ENCODE measurements around the gene DNAH3.

Gene DNAH3

GRCh38 chr16:20905576-20905975, 245.1 kb downstream of the DNAH3 start:
- no peak overlapping the region for H3K4me3 ChIP-seq (ENCODE audit: low read depth, low read length)
- no peak for DNase-seq (ENCODE audit: low read depth)
- TF ChIP-seq POLR2A (IDR thresholded peaks at IDR 0.05; ENCODE audit: extremely low read depth, insufficient read length) (no peak), CTCF (IDR thresholded peaks at IDR 0.05; ENCODE audit: low read depth, low read length) (no peak), MYC (IDR thresholded peaks at IDR 0.05; ENCODE audit: low read depth, low read length) (no peak)
- TF ChIP-seq, protein P1, sequence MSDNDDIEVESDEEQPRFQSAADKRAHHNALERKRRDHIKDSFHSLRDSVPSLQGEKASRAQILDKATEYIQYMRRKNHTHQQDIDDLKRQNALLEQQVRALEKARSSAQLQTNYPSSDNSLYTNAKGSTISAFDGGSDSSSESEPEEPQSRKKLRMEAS (IDR thresholded peaks at IDR 0.05; ENCODE audit: low read depth, low read length): no peak

- peak overlapping the region; percentile 84 for H3K4me3 ChIP-seq (ENCODE audit: low read depth, low read length)
- TF ChIP-seq, protein P1 (IDR thresholded peaks at IDR 0.05; ENCODE audit: low read depth, low read length): 0 out of 2 replicates have a peak, but pooled peaks have one; percentile 38
- TF ChIP-seq CTCF (IDR thresholded peaks at IDR 0.05; ENCODE audit: low read depth, low read length) (no peak), POLR2A (IDR thresholded peaks at IDR 0.05; ENCODE audit: extremely low read depth, insufficient read length) (no peak), MYC (IDR thresholded peaks at IDR 0.05; ENCODE audit: low read depth, low read length) (peak; percentile 29)
- DNase-seq (ENCODE audit: low read depth): peak; percentile 93
Measured at GRCh38 chr16:20904507-20905081, 246.1 kb downstream of the DNAH3 start.

DNA sequence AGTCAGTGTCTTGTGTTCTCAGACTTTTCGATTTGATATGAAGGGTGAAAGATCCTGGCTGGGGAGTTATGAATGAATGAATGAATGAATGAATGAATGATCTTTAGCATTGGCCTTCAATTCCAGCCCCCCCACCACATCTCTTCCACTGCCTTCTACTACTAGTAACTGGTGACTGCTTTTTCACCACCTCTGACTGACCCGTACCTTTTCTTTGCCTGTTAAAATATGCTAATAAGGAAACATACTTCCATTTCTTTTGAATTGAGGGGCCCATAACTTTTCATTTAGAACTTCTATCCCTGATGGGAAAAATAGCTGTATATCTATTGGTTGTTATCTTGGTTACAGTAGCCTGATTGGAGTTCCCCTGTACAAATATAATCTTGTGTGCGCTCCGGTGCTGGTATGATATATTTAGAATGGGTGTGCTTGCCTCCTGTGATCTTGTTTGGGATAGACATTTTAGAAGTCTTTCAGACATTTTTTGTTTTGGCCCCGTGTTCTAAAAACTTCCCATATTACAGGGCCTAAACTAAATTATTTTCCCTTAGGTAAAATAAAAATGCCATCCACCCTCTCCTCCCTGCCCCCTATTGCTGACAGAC, 246.6 kb downstream of the DNAH3 start:
- H3K4me3 ChIP-seq (ENCODE audit: low read depth, low read length): peak overlapping the region; percentile 84

GRCh38 chr16:20903116-20903898, 247.3 kb downstream of the DNAH3 start:
- H3K4me3 ChIP-seq (ENCODE audit: low read depth, low read length): peak overlapping the region; percentile 84
- TF ChIP-seq MYC (IDR thresholded peaks at IDR 0.05; ENCODE audit: low read depth, low read length) (peak; percentile 63; the same call in 1 of the 2 replicates), CTCF (IDR thresholded peaks at IDR 0.05; ENCODE audit: low read depth, low read length) (no peak), POLR2A (IDR thresholded peaks at IDR 0.05; ENCODE audit: extremely low read depth, insufficient read length) (peak; percentile 18)
- TF ChIP-seq, protein P1 (IDR thresholded peaks at IDR 0.05; ENCODE audit: low read depth, low read length): peak; percentile 57
- peak; percentile 91 for DNase-seq (ENCODE audit: low read depth)

More for the DNA sequence above, 246.6 kb downstream of the DNAH3 start:
- no peak for DNase-seq (ENCODE audit: low read depth)
- TF ChIP-seq, protein P1 (IDR thresholded peaks at IDR 0.05; ENCODE audit: low read depth, low read length): no peak

DNA sequence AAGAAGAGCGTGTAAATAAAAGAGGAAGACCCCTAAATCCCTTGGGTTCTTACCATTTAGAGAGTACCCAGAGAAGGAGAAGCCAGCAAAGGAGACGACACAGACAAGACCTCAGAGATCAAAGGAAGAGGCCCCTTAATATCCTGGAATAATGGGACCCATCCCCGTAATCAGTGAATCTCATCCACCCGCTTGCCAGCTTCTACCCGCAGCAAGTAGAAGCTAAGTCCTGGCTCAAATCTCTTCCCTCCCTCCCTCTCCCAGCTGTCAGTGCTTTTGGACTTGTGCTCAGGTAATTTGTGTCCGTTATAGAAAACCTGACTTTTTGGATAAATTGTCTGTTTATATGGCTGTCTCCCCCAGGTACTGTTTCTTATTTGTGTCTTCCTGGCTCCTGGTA, 248.2 kb downstream of the DNAH3 start:
- H3K4me3 ChIP-seq (ENCODE audit: low read depth, low read length): peak overlapping the region; percentile 84
- no peak for DNase-seq (ENCODE audit: low read depth)
- no peak for TF ChIP-seq CTCF (IDR thresholded peaks at IDR 0.05; ENCODE audit: low read depth, low read length)

DNA sequence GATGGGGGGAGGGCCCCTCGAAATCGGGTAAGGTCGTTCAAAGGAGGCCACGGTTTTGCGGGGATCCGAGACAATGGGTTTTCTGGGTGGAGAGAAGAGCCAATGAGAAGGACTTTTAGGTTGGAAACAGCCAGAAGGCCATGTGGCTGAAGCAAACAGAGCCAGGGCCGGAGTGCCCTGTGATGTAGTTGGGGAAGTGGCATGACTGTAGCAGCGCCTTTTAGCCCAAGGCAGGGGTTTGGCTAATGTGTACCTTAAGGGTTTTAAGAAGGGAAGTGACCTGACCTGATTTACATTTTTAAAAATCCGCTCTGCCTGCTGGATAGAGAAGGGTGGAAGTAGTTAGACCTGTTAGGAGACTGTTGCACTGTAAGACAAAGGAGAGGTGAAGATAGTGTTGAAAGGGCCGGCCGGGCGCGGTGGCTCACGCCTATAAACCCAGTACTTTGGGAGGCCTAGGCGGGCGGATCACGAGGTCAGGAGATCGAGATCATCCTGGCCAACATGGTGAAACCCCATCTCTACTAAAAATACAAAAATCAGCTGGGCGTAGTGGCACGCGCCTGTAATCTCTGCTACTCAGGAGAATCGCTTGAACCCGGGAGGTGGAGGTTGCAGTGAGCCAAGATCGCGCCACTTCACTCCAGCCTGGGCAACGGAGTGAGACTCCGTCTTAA, 249.1 kb downstream of the DNAH3 start:
- peak; percentile 73 for DNase-seq (ENCODE audit: low read depth)
- TF ChIP-seq POLR2A (IDR thresholded peaks at IDR 0.05; ENCODE audit: extremely low read depth, insufficient read length): no peak
- TF ChIP-seq MYC (IDR thresholded peaks at IDR 0.05; ENCODE audit: low read depth, low read length): peak; percentile 66
- TF ChIP-seq, protein P1 (IDR thresholded peaks at IDR 0.05; ENCODE audit: low read depth, low read length): peak; percentile 77
- TF ChIP-seq CTCF (IDR thresholded peaks at IDR 0.05; ENCODE audit: low read depth, low read length): no peak
- H3K4me3 ChIP-seq (ENCODE audit: low read depth, low read length): peak overlapping the region; percentile 84

Measured in NB4 (cell line).